HG02798 (cell line): ENCODE data around the gene WFDC1.

Experiments
- ATAC-seq: cut with Tn5 transposase; IDR thresholded peaks from one replicate; pipeline ENCODE4 v1.9.1; 2021; ENCODE audit warnings: mild to moderate bottlenecking; ENCODE audit not compliant: unreplicated experiment, poor library complexity

The WFDC1 gene, protein sequence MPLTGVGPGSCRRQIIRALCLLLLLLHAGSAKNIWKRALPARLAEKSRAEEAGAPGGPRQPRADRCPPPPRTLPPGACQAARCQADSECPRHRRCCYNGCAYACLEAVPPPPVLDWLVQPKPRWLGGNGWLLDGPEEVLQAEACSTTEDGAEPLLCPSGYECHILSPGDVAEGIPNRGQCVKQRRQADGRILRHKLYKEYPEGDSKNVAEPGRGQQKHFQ

DNA sequence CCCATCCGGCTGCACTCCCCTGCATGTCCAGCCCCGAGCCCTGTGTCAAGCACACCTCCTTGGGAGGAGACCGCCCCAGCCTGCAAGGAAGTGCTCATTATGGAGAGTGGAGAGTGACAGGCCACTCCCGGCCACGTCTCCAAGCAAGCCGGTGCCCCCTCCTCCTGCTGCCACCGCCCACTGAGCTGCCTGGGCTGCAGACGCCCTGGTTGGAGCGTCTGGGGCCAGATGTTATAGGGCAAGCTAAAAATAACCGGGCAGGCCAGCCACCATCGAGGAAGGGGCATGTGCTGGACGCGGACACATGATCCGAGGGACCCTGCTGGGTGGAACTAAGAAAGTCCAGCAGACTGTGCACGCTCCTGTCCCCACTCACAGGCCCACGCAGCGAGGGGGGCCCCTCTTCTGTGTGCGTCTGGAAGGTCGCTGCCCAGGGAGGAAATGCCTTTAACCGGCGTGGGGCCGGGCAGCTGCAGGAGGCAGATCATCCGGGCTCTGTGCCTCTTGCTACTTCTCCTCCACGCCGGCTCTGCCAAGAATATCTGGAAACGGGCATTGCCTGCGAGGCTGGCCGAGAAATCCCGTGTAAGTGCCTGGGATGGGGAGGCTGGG lies at the start of gene WFDC1:
TSS of gene WFDC1 (plus strand) at position 348 of the 612 bp plus-strand sequence. CDS start at position 442, 94 bp downstream.
- no peak for ATAC-seq

DNA sequence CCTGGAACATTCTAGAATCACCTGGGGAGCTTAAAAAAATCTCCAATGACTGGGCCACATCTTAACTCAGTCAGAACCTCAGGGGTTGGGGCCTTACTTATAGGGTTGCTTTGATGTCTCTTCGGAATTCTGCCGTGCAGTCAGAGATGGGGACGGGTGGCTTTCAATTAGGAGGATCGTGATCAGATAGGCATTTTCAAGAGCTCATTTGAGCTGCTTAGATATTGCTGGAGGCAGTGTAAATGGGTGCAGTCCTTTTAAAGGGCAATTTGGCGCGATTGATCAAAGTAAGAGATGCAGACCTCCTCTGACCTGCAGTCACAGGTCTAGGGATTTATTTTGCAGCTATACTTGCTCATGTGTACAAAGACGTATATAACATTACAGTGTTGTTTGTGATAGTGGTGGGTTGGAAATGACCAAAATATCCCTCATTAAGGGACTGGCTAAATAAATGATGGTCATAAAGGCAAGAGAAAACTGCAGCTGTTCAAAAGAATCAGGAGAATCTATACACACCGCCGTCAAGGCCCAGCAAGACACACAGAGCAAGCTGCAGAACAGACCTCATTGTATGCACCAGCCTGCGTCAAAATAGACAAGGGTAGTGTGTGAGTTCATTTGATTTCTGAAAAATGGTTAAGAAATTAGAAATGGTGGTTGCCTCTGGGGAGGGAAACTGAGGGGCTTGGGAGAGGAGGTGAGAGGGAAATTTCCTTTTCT lies 48.6 kb upstream of the WFDC1 start:
- ATAC-seq = no peak

DNA sequence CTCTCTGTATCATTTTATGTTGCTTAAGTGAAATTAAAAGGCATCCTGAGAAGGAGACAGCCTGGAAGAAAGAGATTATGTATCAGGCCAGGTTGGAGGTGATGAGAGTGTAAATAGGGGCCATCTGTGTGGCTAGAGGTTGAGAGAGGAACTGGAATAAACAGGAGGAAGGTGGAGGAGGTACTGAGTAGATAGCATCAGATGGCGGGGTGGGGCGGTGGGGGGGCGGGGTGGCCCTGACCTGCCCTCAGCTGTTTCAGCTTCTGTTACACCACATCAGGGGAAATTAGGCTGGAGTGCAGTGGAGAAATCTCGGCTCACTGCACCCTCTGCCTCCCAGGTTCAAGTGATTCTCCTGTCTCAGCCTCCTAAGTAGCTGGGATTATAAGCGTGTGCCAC lies 48.0 kb upstream of the WFDC1 start:
- no peak for ATAC-seq

GRCh38 chr16:84247331-84247730 lies 47.3 kb upstream of the WFDC1 start:
- ATAC-seq = no peak

DNA sequence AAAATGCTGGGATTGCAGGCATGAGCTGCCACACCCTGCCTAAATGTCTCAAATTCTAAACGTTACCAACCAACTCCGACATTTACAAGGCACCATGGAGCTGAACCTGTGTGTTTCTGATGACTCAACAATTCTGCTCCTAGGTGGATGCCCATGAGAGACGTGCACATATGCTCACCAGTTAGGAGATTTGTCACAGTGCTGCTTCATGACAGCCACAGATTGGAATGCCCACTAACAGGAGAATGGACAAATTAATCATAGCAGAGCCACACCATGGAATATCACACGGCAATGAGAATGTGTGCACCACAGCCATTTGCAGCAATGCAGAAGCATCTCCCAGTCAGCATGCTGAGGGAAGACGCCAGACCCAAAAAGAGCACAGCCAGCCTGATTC lies 46.8 kb upstream of the WFDC1 start:
- ATAC-seq = no peak

GRCh38 chr16:84252184-84252583 lies 42.5 kb upstream of the WFDC1 start:
- no peak for ATAC-seq

GRCh38 chr16:84253173-84253572 lies 41.5 kb upstream of the WFDC1 start:
- no peak for ATAC-seq

- no peak for ATAC-seq
These were observed 40.6 kb upstream of the WFDC1 start for GRCh38 chr16:84254062-84254461.

GRCh38 chr16:84255050-84255810 lies 39.4 kb upstream of the WFDC1 start:
- no peak for ATAC-seq

DNA sequence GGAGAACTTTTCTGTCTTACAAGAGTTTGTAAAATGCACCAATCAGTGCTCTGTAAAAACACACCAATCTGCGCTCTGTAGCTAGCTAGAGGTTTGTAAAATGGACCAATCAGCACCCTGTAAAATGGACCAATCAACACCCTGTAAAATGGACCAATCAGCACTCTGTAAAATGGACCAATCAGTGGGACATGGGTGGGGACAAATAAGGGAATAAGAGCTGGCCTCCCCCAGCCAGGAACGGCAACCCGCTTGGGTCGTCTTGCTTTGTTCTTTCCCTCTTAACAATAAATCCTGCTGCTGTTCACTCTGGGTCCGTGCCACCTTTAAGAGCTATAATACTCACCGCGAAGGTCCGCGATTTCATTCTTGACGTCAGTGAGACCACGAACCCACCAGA lies 36.4 kb upstream of the WFDC1 start:
- no peak for ATAC-seq

DNA sequence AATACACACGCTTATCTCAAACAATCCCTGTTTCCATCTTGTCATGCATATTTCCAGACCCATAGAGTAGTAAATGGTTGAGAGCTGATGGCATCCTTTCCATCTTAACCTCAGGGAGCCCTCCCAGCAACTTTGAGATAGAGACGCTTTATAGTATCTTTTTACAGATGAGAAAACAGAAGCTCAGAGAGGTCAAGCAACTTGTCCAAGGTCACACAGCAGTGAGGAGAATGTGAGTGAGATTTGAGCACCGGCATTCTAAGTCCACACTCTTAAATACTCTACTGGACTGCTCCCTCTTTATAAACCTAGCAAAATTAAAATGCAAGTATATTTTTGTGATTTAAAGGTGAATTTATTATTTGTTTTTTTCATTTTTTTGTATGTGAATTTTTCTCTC lies 35.0 kb upstream of the WFDC1 start:
- ATAC-seq = no peak

GRCh38 chr16:84260766-84261554 lies 33.7 kb upstream of the WFDC1 start:
- no peak for ATAC-seq

GRCh38 chr16:84262031-84262430 lies 32.6 kb upstream of the WFDC1 start:
- ATAC-seq = no peak

DNA sequence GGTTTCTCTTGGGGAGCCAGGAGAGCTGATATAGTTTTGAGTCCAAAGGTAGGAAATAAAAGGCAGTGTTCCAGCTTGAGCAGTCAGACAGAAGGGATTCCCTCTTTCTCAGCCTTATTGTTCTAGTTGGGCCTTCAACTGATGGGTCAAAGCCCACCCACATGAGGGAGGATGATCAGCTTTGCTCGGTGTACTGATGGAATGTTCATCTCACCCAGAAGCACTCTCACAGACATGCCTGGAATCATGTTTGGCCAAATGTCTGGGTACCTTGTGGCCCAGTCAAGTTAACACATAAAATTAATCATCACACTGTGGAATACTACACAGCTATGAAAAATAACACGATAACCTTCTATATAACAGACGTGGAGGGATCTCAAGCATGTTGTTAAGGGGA lies 31.7 kb upstream of the WFDC1 start:
- ATAC-seq = no peak

DNA sequence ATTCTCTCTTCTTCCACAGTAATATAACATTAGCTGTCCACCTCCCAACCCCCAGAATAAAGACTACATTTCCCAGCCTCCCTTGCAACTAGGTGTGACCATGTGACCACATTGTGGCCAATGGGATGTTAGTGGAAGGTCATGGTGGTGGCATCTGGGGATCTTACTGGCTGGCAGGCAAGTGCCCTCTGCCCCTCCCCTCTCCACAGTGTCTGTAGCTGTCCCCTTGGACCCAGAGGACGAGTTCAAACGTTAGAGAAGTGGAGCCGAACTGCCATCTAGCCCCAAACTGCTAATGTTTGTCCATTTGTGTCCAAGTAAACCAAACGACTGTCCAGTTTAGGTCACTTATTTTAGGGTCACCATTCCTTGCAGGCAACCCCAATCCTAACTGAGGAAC lies 28.2 kb upstream of the WFDC1 start:
- ATAC-seq = no peak

GRCh38 chr16:84267380-84267779 lies 27.3 kb upstream of the WFDC1 start:
- ATAC-seq = no peak

DNA sequence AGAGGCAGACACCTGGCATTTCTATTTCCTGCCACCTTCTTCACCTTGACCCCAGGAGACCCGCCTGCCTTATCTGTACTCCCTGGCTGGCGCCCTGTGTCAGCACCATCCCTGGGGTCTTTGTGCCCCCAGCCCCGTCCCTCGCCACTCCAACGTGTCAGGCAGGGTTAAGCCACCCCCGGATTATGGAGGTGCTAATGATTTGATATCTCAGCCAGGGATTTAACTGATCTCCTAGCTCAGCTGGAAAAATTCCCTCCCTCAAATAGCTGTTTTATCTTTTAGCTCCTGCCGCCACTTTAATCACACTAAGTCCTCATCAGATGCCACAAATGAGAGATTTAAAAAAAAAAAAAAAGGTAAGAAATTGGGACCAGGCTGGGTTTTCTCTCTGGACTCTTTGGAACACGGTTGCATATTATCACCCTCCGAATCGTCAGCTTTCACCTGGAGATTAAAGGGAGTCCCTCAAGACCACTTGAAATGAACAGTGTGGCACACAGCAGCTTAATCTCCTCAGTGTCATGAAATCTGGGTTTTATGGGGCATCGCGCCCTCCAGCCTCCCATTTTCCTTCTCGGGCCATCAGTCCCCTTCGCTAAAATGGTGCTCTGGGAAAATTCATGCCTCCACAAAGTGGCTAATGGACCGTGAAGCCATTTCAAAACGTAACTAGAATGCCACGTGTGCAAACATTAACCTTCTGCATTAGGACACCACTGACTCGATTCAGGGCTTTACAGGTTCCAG lies 26.2 kb upstream of the WFDC1 start:
- no peak for ATAC-seq

- no peak for ATAC-seq
These were observed 24.6 kb upstream of the WFDC1 start for GRCh38 chr16:84270071-84270470.

DNA sequence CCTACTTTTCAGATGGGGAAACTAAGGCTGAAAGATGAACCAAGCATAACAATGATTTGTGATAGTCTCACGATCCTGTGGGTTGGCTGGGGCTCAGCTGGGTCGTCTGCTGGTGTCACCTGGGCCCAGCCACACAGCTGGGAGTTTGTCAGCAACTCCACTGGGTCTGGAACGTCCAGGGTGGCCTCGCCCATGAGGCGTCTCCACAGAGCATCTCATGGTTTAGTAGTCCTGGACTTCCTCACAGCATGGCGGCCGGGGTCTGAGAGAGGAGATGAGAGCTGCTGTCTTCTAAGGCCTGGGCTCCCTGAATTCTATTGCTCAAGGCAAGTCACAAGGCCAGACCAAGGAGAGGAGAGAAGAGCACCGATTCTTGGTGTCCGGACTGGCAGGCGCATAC lies 24.1 kb upstream of the WFDC1 start:
- ATAC-seq = no peak

- ATAC-seq = no peak
These were observed 23.6 kb upstream of the WFDC1 start for GRCh38 chr16:84271037-84271436.
